Frontal cortex (tissue), 4 donors: Measurements from ENCODE around the gene SAMD3. TPM values are rescaled to one million over a fixed set of nuclear protein-coding genes. Genes with fewer than 3 reads are reported as not detected.
"Not testable (repeated sequence)": the region's sequence is repeated elsewhere in the genome, so short reads cannot be mapped to it uniquely, and the experiment has no call there.

ENCODE experiments used
- DNase-seq, 2 donors: peaks; one replicate each; pipeline ENCODE4 v3.0.0; 2012; ENCODE audit warnings: low spot score in 2 of 2
- FAIRE-seq: peaks from 2 replicates; lab custom pipeline; 2012; peaks lifted over from hg19 to GRCh38; lab: Jason Lieb, UNC
- total RNA-seq: library from RNA; depleted of rRNA; stranded (reverse); fragments of >200 nt; gene quantifications from one replicate; pipeline ENCODE4 v1.2.3, GENCODE V29; 2014
- donor health status: control.
- donor health status: control.
- donor health status: control.

The SAMD3 gene
- total RNA-seq, 1 donor from 2014 or later, result 18.3 TPM

DNA sequence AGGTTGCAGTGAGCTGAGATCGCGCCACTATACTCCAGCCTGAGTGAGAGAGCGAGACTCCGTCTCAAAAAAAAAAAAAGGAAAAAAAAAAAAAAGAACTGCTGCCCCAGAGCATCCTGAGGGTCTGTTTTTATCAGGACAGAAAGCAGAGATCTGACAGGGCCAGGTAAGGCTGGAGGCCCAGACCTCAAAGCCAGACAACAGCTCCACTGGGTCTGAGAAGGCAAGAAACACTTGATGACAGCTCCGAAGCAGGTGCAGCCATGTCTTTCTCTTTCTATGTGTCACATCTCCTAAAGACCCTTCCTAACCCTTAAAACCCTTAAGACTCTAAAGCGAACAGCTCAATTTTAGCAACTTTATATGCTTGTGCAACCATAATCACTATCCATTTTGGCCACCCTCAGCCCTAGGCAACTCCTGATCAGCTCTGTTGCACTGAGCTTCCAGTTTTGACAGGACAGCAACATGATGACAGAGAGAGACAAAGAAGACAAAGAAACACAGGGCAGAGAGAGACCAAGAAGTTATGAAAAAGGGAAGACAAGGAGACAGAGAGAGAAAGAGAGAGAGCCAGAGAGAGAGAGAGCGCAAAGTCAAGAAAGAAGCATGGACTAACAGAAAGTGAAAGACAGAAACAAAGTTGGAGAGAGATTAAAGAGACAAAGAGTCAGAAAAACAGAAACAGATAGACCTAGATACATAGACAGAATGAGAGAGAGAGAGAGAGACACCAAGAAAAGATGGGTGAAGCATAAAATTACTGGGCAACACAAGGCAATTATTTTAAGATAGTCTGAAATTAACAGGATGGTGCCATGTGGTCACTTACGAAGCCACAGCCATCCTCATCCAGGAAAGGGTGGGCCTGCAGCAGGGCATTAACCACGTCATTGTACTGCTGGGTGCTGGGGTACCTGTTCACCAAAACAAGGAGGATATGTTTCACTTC lies 39.2 kb downstream of the SAMD3 start:
- DNase-seq, result no peak
- FAIRE-seq, result no peak

DNA sequence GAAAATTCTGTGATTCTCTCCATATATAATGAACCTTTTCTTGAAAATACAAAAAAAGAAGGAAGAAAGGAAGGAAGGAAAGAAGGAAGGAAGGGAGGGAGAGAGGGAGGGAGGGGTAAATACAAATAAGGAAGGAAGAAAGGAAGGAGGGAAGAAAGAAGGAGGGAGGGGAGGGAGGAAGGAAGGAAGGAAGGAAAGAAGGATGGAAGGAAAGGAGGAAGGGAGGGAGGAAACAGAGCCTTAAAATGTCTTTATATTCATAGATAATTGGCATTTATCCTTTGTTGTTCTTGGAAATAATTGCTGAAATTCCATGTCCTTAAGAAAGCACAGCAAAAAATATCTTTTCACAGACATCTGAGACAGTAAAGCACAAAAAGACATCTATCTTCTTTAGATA lies 40.3 kb downstream of the SAMD3 start:
- no peak for FAIRE-seq
- DNase-seq, result no peak

DNA sequence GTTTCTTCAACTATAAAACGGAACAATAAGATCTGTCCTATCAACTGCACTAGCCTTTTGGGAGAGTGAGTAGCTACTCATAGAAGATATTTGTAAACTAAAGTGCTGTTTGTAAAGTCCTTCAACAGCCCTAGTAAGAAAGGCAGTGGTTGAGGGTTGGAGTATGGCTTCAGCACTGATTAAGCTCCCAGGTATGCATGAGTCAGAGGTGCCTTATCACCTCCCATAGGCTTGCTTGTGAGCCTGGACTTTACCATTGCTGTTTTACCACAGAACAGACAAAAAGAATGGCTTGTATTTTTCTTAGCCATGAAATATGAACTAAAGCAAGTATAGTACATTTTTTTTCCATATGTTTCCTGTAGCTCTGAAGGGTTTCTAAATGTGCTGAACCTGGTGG lies 44.1 kb downstream of the SAMD3 start:
- FAIRE-seq (no peak), DNase-seq (no peak)

DNA sequence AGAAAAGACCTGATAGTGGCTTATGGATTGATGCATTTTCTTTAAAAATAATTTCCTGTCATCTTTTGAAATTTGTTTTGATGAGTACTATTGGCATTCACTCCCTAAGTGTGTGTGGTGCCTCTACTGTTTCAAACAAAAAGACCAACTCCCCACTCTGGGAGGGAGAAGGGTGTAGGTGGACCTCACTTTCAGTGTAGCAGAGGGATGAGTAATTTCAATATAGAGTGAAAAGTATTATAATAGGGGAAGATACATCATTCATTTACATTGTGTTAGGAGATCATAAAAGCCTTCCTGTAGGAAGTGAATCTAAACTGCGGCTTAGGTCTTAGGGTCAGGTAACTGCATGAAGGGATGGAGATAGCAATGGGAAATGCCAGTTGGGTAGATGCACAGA lies 46.4 kb downstream of the SAMD3 start:
- FAIRE-seq (no peak), DNase-seq (no peak)

DNA sequence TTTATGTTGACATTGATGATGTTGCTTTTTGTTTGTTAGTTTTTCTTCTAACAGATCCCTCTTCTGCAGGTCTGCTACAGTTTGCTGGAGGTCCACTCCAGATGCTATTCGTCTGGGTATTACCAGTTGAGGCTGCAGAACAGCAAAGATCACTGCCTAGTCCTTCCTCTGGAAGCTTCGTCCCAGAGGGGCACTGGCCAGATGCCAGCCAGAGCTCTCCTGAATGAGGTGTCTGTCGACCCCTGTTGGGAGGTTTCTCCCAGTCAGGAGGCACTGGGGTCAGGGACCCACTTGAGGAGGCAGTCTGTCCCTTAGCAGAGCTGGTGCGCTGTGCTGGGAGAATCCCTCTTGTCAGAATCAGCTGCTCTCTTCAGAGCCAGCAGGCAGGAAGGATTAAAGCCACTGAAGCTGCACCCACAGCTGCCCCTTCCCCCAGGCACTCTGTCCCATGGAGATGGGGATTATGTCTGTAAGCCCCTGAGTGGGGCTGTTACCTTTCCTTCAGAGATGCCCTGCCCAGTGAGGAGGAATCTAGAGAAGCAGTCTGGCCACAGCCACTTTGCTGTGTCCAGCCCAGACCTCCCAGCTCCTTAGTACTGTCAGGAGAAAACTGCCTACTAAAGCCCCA lies 49.3 kb downstream of the SAMD3 start:
- not testable (repeated sequence) for FAIRE-seq, DNase-seq

DNA sequence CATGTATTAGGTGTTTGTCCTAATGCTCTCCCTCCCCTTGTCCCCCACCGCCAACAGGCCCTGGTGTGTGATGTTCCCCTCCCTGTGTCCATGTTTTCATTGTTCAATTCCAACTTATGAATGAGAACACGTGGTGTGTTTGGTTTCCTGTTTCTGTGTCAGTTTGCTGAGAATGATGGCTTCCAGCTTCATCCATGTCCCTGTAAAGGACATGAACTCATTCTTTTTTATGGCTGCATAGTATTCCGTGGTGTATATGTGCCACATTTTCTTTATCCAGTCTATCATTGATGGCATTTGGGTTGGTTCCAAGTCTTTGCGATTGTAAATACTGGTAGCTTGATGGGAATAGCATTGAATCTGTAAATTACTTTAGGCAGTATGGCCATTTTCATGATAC lies 52.6 kb downstream of the SAMD3 start:
- not testable (repeated sequence) for DNase-seq

DNA sequence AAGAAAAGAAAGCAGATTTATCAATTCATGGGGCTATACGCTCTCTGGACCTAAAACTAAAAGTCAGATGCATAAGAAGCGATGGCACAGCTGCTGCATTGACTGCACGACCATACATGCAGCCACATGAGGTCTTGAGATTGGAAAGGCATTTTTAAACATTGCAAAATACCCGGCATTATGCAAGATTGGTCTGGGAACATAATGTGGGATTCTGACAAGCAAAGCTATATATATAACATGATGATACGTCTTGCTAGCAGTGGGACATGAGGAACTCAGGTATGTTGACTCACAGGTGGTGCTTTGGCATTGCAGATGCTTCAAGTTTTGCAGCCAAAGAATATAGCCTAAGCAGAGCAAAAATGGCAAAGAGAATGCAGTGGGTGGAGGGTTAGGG lies 55.1 kb downstream of the SAMD3 start:
- FAIRE-seq, result no peak
- DNase-seq, result no peak

More for the DNA sequence above, 52.6 kb downstream of the SAMD3 start:
- FAIRE-seq, result not testable (repeated sequence)

DNA sequence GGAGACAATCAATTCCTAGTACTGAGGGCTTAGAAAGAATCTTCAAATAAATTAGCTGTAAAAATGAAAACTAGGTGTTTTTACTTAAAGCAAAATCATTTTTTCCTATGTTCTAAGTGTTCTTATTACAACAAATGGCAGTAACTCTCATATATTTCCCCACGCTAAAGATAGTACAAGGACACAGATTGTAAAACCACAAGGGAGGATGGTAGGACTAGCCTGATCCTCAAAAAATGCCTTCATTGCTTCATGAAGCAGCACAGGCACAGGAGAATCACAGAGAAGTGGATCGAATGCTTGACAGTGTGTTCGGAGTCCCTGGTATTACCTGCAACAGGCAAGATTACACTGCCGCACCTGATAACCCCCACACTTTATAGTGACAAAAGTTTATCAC lies 58.5 kb downstream of the SAMD3 start:
- no peak for FAIRE-seq

DNA sequence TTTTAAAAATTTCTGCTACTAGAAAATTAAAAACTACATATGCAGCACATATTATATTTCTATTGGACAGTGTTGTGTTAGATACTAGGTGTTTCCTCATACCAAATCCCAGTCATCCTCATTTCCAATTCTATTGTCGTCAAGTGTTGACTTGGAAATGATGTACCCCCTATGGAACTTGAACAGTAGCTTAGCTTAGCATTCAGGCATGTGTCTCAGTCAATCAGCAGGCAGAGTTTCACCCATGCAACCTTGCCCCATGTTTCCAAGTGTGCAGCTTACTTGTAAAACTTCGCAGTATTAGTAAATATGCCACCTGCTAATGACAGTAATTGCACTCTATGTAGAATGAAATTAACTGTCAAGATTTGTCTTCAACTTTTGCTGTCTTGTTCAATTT lies 59.5 kb downstream of the SAMD3 start:
- no peak for DNase-seq

More for the DNA sequence above, 58.5 kb downstream of the SAMD3 start:
- no peak for DNase-seq

DNA sequence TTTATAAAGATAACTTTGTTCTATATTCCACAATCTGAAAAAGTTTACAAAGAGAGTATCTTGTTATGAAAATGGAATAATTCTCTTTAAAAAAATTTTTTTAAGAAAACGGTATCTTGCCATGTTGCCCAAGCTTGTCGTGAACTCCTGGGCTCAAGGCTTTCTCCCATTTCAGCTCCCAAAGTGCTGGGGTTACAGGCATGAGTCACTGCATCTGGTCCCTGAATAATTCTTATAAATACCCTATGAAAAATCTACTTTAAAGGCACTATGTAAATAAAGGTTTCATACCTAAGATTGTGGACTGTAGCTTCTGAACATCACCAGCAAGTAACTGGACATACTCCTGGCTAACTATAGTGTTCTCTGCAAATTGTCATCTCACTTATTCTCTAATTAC lies 60.3 kb downstream of the SAMD3 start:
- DNase-seq, result no peak
- FAIRE-seq, result no peak

More for the DNA sequence above, 59.5 kb downstream of the SAMD3 start:
- FAIRE-seq, result no peak

DNA sequence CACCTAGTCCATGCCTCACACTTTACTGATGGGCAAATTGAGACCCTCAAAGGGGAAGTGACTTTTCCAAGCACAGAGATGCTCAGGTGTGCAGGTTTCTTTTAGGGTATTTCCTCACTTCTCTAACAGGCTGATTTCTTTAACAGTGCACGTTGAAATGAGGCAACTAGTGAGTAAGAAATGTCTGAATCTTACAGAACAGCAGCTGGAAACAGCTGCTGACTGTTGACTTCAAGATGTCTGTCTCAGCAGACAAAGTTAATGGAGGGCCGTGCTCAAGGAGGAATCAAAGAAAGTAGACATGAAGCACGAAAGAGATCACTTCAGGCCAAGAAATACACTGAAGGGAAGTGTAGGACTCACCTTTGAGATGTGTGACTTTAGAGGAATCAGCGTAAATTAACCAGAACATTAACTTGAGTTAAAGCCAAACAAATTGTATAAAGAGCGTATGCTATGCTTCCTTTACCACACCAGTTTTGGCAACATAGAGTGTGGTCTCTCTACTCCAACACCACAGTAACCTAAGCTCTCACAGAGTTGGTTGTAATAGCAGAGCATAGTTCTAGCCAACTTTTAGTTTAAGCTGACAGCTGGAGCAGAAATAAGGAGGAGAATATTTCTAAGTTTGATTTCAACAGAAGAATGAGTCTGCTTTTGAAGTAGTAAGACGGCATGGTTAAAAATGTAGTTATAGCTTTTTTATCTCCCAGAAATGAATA lies 60.9 kb downstream of the SAMD3 start:
- FAIRE-seq (no peak), DNase-seq (no peak)

DNA sequence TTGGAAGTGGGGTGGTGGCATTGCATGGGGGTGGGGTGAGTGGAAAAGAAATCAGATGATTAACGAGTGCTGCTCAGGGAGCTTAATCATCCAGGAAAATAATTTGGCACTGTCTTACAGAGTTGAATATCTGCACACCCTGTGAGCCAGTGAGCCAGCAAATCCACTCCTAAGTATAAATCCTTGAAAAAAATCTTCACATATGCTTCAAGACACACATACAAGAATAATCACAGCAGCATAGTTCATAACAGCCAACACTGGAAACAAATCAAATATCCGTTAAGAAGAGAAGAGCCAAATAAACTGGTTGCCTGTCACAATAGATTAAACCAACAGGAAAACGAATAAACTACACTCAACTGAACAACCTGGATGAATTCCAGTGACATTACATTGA lies 62.8 kb downstream of the SAMD3 start:
- DNase-seq (no peak), FAIRE-seq (no peak)

DNA sequence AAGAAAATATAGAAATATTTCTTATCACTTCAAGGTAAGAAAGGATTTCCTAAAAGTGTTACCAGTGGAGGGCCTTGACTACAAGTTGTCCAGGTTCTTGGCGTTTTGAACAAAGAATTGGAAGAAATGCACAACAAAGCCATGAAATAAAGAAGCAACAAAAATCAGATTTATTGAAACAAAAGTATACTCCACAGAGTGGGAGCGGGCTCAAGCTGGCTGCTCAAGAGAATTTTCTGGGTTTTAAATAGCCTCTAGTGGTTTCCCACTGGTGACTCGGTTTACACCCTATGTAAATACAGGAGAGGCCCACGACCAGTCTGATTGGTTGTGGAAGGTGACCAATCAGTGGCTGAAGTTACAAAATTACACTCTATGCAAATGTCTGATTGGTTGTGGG lies 64.2 kb downstream of the SAMD3 start:
- FAIRE-seq, result no peak
- DNase-seq, result no peak

DNA sequence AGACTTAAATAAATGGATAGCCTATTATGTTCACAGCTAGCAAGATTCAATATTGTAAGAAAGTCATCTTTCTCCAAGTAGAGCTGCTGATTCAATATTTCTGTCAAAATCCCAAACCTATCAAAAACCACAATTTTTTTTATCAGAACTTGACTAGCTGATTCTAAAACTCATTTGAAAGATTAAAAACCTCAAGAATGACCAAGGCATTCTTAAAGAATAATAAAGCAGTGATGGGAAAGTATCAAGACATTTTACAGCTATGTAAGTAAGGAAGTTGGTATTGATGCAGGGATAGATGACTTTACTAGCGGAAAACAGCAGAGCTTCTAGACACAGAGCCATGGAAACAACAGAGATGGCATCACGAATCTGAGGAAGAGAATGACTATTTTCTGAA lies 64.7 kb downstream of the SAMD3 start:
- DNase-seq, result no peak
- FAIRE-seq, result peak; percentile 3

DNA sequence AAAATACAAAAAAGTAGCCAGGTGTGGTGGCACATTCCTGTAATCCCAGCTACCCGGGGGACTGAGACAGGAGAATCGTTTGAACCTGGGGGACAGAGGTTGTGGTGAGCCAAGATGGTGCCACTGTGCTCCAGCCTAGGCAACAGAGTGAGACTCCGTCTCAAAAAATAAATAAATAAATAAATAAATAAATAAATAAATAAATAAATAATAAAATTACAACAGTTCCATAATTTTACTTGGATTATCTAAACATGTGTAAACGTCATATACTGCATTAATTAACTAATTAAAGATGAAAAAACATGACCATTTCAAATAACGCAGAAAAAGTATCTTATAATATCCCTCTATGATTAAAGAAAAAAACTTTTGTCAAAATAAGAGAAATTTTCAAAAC lies 65.8 kb downstream of the SAMD3 start:
- no peak for FAIRE-seq

DNA sequence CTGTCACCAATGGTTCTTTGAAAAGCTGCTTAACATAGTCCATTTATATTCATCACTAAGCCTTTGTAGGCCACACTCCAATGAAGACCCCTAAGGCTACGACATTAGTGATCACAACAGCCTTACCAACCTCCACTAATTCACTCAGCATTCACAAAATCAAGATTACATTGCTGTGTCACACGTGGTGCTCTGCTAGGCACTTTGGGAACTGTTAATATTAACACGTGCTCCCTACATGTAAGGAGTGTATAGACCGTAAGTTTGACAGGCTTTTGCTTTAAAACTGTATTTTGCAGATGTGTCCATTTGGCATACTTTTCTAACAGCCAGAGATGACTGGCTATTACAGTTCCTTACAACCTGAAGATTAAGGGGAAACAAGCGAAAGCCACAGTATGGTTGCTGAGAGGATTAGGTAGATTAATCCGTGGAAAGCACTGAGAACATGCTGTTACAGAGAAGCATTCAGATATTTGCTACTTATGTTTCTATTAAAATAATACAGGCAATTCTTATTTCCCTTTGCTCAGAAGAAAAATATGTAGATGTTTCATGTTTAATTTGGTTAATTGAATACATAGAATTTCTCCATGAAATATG lies 69.7 kb downstream of the SAMD3 start:
- DNase-seq (no peak), FAIRE-seq (no peak)

More for the DNA sequence above, 65.8 kb downstream of the SAMD3 start:
- no peak for DNase-seq

DNA sequence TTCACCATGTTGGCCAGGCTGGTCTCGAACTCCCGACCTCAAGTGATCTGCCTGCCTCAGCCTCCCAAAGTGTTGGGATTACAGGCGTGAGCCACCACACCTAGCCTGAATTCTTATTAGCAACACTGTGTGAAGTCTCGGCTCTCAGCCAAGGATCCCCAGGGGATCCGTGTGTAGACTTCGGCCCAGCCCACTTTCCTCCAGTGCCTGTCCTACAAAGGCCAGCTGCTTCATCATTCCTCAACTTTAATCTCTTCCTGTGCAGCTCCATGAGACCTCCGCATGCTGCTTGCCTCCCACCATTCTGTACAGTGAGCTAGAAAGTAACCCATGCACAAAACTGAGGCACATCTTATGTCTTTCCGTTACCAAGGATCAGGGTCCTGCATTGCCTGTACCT lies 71.8 kb downstream of the SAMD3 start:
- FAIRE-seq (no peak), DNase-seq (no peak)

DNA sequence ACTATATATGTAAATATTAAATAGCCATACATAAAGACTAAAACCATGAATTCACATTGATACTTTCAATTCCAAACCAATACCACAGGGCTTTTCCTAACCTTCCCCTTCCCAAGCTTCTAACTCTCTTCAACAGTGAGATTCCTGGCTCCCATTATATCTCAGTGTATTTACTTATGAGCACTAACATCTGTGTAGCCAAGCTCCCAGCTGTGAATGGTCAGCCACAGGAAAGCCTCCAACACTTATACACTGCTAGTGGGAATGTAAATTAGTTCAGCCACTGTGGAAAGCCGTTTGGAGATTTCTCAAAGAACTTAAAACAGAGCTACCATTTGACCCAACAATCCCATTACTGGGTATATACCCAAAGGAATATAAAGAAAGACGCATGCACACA lies 73.7 kb downstream of the SAMD3 start:
- not testable (repeated sequence) for FAIRE-seq, DNase-seq

DNA sequence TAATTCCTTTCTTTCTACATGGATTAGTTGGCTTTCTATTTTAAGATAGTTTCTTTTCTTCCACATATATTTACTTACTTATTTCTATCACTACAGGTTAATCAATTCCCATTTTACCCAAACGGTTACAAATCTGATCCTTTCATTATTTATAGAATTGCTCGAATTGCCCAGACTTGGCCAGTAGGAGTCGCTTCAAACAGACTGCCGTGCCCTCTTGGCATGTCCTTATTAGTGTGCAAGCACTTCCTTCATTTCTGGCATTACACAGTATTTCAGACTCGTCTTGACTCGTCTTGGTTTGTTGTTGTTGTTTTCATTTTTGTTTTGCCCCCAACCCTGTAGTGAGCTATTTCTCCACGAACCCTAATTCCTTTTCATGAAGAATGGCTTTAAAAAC lies 74.6 kb downstream of the SAMD3 start:
- FAIRE-seq, result no peak
- no peak for DNase-seq

DNA sequence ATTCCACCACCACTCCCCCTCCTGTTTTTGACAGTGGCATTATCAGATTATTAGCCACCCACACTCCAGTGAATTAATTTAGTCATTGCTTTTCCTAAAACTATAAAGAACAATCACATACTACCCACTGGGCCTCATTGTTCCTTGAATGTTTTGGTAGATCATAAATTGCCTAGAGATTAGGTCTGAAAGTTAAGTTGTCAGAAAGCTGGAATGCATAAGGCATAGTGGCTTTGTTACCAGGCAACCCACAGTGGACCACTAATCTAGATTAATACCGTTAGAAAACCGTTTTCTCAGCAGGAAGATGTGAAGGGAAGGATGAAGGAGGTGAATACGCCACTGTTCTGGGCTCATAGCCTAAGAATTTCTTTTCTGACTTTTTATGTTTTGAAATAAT lies 75.6 kb downstream of the SAMD3 start:
- no peak for DNase-seq
- FAIRE-seq, result no peak
